GM04504 (cell line): Measurements from ENCODE around the gene RAPGEF4.
A peak's percentile ranks its signal among the peaks of the same experiment; 100 is the strongest.

Source experiments
- DNase-seq: peaks from one replicate; pipeline ENCODE4 v3.0.0-alpha.2; 2012; ENCODE audit warnings: low read depth

RAPGEF4 gene

DNA sequence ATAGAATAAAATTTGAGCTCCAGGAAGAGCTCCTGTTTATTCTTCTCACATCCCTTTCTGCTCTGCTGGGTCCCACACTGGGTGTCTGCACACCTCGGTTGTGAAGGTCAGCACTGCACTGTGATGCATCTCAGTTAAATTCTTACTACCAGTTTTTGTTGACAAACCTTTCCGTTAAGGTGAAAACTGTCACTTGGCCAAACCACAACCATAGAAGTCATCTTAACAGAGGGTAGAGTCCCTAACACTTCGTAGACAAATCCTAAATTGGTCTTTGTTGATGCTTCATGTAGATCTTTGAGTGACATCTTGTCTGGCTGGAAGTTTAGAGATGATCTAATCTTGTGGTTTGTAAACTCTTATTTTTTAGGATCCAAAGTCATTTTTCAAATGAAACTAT lies 172.6 kb downstream of the RAPGEF4 start:
- DNase-seq = no peak

DNA sequence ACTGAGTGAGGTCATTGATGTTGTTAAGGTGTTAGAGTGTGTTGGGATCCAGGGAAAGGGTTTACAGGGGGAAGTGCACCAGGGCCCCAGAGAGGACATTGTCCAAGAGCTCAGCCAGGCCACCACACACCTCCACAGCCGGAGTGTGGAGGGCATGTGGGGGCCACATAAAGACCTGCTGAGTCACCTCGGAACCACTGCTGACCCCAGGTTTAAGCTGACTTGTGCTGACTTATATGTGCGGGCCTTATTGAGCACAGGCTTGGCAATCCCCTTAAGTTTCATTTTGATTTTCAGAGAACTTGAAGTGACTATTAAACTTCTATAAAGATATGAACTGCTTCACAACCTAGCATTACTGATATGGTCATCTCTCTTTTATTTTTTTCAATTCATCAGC lies 173.8 kb downstream of the RAPGEF4 start:
- DNase-seq = no peak

DNA sequence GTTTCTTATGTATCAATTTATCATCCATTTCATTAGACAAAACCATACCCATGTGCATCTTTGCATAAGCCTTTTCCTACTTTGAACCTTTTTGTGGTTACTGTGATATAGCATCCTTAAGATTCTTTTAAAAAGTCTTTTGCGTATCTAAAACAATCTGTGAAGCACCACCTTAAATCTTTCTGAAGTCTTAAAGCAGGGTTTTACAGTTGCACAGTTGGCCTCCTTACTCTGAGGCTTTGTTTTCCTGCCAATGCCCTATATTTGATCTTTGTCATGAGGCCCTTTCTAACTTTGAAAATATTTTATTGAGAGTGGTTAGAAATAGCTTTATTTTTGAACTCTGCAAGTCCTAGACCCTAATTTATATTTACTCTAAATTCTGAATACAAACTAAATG lies 176.6 kb downstream of the RAPGEF4 start:
- DNase-seq = no peak

DNA sequence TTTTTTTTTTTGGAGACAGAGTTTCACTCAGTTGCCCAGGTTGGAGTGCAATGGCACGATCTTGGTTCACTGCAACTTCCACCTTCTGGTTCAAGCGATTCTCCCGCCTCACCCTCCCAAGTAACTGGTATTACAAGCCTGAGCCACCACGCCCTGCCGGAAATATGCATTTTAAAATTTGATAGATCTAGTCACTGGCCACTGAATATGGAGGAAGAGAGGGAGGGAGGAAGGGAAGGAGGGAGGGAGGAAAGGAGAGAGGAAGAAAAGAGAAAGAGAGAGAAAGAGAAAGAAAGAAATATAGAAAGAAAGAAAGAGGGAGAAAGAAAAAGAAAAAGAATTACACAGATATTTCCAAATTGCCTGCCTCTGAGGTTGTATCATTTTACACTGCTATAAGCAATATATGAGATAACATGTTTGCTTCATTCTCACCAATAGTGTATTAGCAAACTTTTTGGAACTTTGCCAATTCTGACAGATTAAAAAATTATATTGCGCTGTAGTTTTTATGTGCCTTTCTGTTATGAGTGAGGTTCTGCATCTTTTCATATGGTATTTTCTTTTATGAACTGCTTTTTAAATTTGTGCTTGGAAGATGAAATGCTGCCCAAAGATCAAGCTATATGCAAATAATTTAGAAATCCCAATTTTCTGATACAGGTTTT lies 178.8 kb downstream of the RAPGEF4 start:
- no peak for DNase-seq

DNA sequence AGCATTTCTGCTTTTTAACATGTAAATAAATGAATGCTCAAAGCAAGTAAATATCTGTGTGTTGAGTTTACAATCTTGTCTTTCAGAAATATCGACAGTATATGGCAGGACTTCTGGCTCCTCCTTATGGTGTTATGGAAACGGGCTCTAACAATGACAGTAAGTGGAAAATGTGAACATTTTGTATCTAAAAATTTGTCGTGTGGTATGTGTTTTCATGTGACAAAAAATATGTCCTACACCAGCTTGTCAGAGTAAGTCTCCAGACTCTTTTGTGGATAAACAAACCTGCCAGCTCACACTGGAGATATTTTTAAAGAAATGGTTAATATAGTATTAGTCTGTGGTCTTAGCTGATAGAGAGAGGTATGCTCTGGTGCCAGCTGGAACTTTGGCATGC lies 182.1 kb downstream of the RAPGEF4 start:
- DNase-seq = no peak

DNA sequence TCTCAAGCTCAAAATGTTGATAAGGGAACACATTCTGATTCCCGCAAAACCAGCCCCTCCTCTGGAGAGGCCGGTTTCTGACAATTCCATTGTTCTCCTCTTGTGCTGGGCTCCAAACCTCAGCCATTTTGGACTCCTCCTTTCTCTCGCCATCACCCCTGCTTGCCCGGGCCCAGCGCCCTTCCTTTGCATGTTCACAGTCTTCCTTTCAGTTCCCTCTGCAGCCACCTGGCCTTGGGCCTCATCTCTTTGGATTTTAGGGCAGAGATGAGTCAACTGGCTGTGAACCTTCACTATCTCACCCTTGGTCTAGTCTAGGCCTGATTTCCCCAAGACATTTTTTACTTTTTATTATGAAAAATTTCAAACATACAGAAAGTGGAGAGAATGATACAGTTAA lies 184.1 kb downstream of the RAPGEF4 start:
- DNase-seq = no peak

DNA sequence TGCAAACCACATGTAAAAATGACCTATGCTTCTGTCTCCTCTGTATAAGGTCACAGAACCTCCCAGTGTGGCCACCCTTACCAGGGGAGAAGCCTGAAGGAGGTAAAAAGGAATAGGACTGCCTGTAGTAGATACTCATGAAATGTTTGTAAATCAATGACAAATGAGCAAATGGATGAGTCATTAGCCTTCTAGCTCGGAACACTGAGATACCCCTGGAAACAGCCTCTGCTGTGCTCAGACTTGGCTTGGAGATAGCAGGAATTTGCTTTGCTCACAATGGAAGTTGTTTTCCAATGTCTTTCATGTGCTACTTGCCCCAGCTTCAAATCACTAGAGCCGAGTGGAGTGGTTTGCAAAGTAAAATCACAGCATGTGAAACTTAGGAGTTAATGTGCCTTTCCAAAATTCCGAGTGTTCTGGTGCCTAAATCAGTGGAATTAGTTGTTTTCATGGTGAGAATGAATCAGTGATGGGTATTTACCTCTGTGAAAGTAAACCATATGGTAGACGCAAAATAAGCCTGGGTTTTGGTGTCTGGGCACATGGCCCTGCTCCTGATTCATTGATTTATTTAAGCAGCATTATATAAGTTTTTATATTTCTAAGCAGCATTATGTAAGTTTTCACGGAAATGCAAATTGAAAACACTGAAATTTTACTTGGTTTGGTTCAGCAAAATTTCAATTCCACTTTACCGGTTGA lies 186.0 kb downstream of the RAPGEF4 start:
- no peak for DNase-seq

DNA sequence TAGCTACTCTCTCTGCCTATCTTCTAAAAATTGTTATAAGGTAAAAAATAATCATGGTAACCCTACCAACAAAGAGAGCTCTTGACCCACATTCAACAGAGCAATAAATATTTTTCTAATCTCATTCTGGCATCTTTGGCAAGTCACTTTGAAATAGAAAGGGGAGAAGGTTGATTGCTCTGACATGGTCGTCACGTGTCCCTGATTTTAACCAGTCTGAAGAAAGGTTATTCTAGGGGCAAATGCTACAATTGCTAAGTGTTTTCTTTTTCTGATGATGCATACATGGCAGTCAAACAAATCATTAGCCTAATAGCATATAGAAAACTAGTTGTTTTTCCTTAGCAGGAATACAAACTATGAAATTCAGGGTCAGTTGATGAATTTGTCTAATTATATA lies 186.7 kb downstream of the RAPGEF4 start:
- DNase-seq = no peak

DNA sequence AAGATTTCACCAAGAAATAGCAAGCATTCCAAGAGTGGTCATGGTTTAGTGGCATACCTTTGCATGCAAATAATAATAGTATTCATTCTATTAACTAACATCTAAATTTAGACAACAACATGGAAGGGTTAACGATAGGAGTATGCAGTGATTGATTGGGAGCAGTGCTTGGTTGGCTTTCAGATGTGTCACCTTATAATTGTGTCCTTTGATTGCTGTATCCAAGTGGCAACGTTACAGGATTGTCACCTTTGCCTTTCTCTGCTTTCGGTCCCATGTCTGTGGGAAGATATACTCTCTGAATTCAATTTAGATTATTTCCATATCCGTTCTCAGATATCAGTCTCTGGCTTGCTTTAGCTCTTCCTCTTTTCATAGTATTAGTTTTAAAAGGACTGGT lies 187.2 kb downstream of the RAPGEF4 start:
- no peak for DNase-seq

DNA sequence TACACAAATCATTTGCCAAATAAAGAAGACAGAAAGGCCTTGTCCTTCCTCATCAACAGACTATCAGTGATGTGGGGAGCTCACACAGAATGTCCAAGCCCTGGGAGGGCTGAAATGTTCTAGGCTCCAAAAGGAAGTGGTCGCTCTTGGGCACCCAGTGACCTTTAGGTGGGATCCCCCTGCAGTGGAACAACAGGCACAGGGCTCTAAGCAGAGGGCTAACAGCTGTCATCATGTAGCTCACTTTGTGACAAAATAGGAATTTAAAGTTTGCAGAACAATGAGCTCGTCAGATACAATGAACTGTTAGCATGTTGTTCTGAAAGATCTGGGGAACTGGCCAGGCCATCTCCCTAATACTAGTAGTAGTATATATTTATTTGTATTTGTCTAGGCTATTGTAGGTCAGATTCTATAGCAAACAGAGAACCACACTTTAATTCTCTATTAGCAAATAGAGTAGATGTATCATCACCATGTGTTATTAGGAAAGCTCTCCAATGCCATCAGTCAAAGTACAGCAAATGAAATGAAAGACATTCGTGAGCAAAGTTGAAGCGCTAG lies 188.5 kb downstream of the RAPGEF4 start:
- no peak for DNase-seq

DNA sequence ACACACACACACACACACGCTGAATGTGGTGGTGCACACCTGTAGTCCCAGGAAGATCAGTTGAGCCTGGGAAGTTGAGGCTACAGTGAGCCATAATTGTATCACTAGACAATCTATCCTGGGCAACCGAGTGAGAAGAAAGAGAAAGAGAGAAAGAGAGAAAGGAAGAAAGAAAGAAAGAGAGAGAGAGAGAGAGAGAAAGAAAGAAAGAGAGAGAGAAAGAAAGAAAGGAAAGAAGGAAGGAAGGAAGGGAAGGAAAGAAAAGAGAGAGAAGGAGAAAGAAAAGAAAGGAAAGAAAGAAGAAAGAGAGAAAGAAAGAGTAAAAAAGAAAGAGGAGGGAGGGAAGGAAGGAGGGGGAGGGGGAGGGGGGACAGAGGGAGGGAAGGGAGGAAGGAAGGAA lies 190.0 kb downstream of the RAPGEF4 start:
- no peak for DNase-seq

DNA sequence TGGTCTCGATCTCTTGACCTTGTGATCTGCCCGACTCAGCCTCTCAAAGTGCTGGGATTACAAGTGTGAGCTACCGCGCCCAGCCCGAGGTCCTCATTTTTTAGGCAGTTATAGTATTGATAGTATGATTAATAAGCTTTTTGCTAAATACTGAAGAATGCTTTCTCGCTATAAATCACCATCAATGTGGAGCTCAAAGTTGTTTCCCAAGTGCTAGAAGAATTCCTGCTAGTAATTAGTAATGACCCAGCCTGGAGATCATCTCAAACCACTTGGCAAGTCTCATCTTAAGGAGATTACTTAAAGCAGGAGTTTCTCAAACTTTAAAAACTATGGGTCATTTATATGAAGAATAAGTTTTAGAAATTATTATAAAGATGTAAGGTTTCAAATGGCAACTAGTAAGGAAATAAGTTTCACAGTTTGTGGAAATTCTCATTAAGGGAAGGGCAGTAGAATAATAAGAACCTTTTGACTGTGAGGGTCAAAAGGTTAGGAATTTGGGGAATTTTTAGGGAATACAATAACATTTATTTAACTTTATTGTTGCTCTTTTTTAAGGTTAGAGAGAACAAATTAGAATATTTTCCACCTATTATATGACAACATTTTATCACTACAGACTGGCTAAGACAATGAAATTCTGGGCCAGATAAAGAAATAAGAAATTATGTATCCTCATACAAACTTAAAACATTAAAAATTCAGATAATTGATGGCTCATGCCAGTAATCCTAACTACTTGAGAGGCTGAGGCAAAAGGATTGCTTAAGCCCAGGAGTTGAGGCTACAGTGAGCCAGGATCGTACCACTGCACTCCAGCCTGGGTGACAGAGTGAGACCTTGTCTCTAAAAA lies 191.4 kb downstream of the RAPGEF4 start:
- no peak for DNase-seq

DNA sequence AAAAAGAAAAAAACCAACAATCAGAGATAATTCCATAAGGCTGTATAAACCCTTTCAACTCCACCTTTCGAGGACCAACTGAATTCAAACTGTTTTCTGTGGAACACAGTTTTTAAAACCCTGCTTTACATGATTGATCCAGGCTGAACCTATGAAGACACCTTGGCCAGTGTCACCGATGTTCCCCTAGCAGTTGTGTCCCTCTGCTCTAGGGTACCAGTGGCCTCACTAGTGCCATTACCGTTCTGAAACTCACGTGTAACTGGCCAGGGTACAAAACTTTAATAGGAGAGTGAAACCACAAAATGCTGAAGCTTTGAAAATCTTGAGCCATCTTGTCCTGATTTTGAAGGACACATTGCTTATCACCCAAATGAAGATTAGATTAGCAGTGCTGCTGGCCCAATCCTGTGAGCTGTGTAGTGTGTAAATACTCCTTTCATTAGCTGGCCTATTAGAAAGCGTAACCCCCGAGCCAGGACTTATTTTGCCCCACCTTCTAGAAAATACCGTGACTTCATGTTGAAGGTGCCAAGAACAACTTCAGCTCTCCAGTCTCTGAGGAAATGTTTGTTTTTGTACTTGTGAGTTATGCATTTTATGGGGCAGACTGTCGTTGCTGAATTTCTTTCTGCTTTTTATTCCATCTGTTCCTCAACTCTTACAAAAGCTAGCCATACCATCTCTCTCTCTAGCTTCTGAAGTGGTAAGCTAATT lies 192.2 kb downstream of the RAPGEF4 start:
- no peak for DNase-seq

DNA sequence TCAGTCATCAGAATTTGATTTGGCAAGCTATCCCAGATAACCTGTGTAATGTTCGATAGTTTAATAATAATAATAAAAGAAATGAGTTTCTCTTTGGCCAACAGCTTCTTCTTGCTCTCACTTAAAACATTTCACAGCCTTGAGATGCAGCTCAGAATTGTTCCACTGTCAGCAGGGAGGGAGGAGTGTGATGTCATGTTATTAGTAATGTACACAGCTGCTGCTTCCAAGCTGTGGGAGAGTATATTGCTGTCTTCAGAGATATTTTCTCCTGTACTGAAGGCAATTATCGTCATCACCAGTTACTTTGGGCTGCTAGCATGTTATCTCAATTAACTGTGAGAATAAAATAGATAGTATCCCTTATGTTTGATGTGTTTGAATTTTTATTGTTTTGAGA lies 193.1 kb downstream of the RAPGEF4 start:
- DNase-seq = no peak

DNA sequence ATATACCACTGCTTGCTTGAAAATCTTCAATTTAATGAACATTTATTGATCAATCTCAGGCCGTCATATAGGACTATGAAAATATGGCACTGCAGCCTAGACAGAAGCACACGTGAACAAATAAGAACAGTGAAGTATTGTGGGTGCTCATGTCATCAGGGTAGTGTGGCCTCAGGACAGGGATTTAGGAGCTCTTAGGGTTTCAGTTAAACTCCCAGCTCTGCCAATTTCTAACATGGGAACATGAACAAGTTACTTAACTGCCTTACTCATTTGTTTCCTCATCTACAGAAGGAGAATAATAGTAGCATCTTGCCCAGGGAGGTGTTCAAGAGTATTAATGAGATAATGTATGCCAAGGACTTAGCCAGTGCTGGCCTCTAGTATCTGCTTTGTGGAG lies 194.0 kb downstream of the RAPGEF4 start:
- DNase-seq = no peak

DNA sequence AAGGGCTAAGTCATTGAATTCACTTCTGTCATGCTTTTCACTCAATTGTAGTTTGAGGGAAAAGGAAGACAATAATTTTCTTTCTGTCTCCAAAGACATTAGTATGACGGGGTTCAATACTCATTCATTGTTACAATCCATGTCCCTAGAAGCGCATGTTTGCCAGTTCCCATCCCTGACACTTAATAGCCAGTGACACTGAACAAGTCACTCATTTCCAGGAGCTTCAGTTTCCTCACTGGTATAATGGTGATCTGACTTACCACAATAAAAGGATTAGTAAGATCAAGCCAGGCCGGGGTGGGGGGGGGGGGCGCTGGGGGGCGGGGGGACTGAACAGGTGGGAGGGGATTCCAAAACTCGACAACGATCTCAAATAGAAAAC lies 195.2 kb downstream of the RAPGEF4 start:
- no peak for DNase-seq

DNA sequence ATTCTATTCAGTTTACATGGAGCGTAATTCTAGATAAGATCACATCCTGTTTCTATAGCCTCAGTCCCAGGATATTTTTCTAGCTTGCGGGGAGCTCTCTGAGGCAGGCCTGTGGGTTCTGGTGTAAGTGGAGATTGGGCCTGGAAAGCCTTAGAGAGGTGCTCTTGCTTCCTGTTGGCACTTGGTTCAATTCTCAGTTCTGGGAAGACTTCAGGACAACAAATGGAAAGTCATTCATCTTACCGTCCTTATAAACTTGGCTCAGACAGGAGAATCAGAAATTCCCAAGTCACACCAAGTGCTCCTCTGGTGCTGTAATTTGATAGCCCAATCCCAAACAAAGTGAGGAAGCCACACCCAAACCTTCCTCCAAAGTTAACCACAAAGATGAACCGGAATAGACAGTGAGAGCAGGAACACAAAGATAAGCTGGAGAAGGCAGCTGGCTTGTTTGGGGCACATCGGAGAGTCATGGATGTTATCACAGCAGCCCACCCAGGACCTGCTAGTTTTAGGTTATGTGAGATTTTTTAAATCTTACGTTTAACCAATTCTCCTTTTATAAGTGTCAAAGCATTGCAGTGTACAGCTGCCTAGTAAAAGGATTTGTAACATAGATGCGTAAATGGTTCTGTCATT lies 195.7 kb downstream of the RAPGEF4 start:
- no peak for DNase-seq

DNA sequence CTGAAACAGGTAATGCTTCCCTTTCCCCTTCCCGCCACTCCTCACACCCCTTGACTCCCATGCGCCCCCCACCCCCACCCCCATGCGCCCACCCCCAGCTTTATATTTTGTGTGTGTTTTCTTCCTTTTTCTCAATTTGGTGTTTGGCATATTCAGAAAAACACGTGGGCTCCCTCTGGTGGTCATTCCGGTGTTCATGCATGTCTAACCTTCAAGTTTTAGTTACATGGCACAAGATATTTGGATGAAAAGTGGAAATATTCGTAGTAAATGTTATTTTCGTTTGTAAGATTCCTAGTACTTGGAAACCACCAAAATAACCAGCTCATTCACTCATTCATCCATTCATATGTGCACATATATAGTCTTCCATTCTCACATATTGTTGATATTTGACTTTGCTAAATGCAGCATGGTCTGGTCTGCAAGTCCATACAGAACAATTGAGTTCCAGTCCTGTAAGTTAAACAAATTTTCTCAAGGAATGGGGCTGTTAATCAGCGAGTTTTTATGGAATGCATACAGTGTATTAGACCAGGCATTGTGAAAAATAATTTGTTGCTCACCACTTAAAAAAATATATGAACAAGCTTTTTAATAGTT lies 196.4 kb downstream of the RAPGEF4 start:
- DNase-seq = peak; percentile 32

DNA sequence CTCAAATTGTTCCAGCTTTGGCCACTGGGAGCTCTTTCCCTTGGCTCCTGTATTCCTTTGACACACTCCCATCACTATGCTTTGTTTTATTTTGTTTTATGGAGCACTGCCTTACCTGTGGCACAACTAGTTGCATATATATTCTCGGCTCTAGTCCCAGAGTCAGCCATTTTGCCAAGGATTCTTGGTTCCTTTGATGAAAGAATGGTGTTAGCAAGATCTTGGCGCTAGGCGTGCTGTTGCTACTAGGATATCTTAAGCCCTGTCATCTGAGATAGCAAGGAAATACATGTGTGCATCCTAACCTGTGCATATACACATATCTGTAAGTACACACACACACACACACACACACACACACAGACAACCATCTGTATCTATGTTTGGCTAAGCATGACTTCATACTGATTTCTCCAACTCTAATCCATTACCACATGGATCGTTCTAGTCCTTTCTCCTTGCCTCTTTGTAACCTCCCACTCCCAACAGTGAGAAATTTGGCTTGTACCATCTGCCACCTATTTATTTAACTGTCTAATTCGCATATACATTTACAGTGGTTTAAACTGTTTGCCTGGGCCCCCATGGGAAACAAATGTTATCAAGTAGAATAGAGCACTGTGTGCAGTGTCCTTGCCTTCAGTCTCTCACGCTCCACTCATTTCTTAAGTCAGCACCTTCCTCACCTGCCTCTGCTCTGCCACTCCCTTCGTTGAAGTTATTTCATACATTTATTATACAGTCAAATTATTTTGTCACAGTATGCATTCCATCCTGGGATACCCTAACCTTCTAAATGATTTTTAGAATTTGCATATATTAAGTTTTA lies 202.5 kb downstream of the RAPGEF4 start:
- no peak for DNase-seq

DNA sequence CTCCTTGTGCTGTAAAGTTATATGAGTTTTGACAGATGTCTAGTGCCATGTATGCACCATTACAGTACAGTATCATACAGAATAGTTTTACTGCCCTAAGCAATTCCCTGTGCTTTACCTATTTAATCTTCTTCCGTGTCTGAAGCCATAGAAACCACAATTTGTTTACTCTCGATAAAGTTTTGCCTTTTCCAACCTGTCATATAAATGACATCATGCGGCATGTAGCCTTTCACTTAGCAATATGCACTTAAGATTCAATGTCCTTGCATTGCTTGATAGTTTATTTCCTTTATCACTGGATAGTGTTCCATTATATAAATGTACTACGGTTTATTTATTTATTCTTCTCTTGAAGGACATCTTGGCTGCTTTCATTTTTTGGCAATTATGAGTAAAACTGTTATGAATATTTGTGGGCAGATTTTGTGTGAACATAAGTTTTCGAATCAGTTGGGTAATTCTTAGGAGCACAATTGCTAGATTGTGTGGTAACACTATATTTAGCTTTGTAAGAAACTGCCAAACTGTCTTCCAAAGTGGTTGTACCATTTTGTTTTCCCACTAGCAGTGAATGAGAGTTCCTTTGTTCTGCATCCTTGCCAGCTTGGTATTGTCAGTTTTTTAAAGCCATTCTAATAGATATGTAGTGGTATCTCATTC lies 203.2 kb downstream of the RAPGEF4 start:
- DNase-seq = no peak
